WTC11 (cell line): Measurements from ENCODE around the gene SRPRA. TPM values are rescaled to one million over a fixed set of nuclear protein-coding genes. Genes with fewer than 3 reads are reported as not detected.

Source experiments
- ESRRA ChIP-seq: sonication (generic); formaldehyde crosslinking; IDR thresholded peaks from 2 replicates; pipeline ENCODE4 v1.8.1; 2022; ENCODE audit warnings: mild to moderate bottlenecking, missing genetic modification reagents, borderline replicate concordance
- MXD4 ChIP-seq: fragments of 250-450 bp; sonication (Bioruptor Pico); IDR thresholded peaks from 2 replicates; pipeline ENCODE4 v1.8.0; 2021; ENCODE audit warnings: mild to moderate bottlenecking, moderate library complexity, borderline replicate concordance
- total RNA-seq: library from RNA; stranded (reverse); gene quantifications from 3 replicates; pipeline ENCODE4 v1.2.3, GENCODE V29; 2021
- TF ChIP-seq, protein P1 (sequence below): fragments of 250-450 bp; sonication (Bioruptor Pico); IDR thresholded peaks from 2 replicates; pipeline ENCODE4 v1.9.0; 2021; ENCODE audit warnings: mild to moderate bottlenecking

The SRPRA gene
- total RNA-seq, 1 experiment from 2014 or later, result 64.7 TPM

- TF ChIP-seq, protein P1, sequence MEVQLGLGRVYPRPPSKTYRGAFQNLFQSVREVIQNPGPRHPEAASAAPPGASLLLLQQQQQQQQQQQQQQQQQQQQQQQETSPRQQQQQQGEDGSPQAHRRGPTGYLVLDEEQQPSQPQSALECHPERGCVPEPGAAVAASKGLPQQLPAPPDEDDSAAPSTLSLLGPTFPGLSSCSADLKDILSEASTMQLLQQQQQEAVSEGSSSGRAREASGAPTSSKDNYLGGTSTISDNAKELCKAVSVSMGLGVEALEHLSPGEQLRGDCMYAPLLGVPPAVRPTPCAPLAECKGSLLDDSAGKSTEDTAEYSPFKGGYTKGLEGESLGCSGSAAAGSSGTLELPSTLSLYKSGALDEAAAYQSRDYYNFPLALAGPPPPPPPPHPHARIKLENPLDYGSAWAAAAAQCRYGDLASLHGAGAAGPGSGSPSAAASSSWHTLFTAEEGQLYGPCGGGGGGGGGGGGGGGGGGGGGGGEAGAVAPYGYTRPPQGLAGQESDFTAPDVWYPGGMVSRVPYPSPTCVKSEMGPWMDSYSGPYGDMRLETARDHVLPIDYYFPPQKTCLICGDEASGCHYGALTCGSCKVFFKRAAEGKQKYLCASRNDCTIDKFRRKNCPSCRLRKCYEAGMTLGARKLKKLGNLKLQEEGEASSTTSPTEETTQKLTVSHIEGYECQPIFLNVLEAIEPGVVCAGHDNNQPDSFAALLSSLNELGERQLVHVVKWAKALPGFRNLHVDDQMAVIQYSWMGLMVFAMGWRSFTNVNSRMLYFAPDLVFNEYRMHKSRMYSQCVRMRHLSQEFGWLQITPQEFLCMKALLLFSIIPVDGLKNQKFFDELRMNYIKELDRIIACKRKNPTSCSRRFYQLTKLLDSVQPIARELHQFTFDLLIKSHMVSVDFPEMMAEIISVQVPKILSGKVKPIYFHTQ (CRISPR knock-in tag), result no peak
- no peak for TF ChIP-seq MXD4 (CRISPR knock-in tag)
- no peak for TF ChIP-seq ESRRA (CRISPR knock-in tag)
Measured at GRCh38 chr11:126214441-126214840, 54.3 kb downstream of the SRPRA start (continued).

Other genes starting within 250 kb of the SRPRA start
- 33.0 to 34.1 TPM (median 33.3 TPM) in 3 replicates for gene CDON, start 206.0 kb downstream of the SRPRA start, total RNA-seq
- 43.8 to 46.6 TPM (median 45.0 TPM) in 3 replicates for gene RPUSD4, start 57.2 kb downstream of the SRPRA start, total RNA-seq
- gene FAM118B, start 57.1 kb downstream of the SRPRA start, total RNA-seq, result 33.1 to 35.3 TPM (median 33.2 TPM) in 3 replicates
- 59.4 to 64.4 TPM (median 61.9 TPM) in 3 replicates for gene FOXRED1, start 259 bp upstream of the SRPRA start, total RNA-seq
- 5.4 to 5.9 TPM (median 5.6 TPM) in 3 replicates for gene TIRAP, start 14.2 kb upstream of the SRPRA start, total RNA-seq
- gene DCPS, start 35.2 kb upstream of the SRPRA start, total RNA-seq, result 26.2 to 30.9 TPM (median 29.4 TPM) in 3 replicates
- 12.8 to 17.3 TPM (median 14.3 TPM) in 3 replicates for gene ST3GAL4, start 86.8 kb upstream of the SRPRA start, total RNA-seq